HT-29 (cell line): ENCODE data around the gene TMEM245. TPM values are rescaled to one million over a fixed set of nuclear protein-coding genes. Genes with fewer than 3 reads are reported as not detected.
"Not testable (repeated sequence)": the region's sequence is repeated elsewhere in the genome, so short reads cannot be mapped to it uniquely, and the experiment has no call there.

Experiments used
- DNase-seq: peaks from one replicate; pipeline ENCODE4 v3.0.0-alpha.2; 2015; ENCODE audit warnings: low spot score
- small RNA-seq: library from RNA; depleted of rRNA; stranded (forward); fragments of <200 nt; gene quantifications from one replicate; pipeline ENCODE3, GENCODE V24; 2014
- total RNA-seq: library from RNA; depleted of rRNA; stranded (reverse); fragments of >200 nt; shearing (Covaris generic); gene quantifications from 2 replicates; pipeline ENCODE4 v1.2.3, GENCODE V29; 2014; rRNA removed

Gene TMEM245
- total RNA-seq, 1 experiment from 2014 or later = 14.8 TPM

- DNase-seq = no peak
Observed at GRCh38 chr9:108996643-108997042, 123.1 kb downstream of the TMEM245 start.

DNA sequence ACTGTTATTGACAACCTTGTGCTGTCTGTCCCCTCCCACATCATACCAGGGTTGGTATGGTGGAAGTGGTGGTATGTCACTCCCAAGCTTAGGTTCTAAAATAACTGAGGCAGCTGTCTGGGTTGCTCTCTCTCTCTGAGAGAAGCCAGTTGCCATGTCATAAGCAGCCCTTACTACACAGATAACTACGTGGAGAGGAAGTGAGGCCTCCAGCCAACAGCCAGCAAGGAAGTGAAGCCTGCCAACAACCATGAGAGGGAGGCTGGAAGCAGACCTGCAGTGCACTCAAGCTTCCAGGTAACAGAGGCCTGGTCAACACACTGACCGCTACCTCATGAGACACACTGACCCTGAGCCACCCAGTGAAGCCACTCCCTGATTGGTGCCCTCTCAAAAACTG is 125.1 kb downstream of the TMEM245 start:
- DNase-seq = no peak

DNA sequence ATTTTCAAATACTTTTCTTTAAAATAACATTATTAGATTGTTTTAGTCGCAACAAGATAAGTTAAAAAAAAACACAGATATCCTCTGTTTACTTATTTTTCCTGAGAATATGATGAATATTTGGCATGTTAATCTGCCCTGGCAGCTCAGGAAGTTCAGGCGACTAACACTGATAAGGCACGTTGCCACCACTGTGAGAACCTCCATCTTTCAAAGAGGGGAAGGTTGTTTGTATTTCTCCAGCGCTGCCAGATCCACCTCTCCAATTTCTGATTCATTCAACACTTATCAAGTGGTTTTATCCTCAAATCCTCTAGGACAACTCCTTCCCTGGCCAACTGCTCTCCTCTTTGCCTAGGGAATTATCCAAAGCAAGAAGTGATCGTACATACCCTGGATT is 128.3 kb downstream of the TMEM245 start:
- no peak for DNase-seq

DNA sequence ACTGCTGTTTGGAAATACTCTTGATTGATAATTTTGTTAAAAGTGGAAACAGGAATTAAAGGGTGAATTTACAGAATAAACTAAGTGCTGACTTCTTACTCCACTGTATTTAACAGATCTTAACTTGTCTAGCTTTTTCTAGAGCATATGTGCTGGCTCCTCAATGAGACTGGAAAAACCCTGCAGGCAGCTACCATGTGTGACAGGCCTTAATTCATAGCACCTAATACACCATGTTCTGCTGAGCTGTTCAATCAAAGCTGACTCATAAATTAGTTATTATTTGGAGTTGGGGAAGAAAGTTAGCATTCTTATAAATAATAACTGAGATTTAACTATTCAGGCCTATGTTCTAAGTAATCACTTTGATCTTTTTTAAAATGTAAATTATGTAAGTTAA is 135.9 kb downstream of the TMEM245 start:
- DNase-seq = no peak

DNA sequence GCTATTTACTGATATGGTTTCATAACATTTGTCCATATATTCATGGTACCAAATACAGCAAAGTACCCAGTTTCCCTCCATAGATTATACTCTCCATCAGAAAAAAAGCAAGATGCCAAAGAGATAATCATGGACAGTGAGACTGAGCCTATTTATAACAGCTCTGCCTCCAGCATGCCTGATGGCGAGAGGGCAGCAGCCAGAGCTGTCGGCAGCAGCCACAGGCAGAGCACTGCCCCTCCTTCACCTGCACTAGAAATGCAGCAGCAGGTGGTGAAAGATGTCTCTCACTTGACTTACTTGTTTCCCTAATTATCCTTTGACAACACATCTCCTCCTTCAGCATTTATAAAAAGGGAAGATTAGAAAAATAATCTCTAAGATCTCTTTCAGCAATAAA is 138.9 kb downstream of the TMEM245 start:
- DNase-seq = no peak

DNA sequence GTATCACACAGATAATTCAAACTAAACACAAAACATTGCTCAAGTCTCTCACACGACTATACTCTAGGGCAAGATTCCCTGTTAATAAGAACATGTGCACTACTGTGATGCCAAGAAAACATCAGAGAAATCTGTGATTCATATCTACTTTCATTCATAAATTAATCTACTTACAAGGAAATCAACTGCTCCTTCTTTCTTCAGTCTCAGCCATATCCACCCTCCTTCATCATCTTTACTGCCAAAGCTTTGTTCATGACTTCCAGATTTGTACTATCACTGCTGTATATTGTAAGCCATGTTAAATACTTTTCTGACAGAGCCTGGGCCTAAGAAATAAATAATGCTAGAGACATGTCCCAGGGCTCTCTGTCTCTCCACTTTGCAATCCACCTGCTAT is 141.5 kb downstream of the TMEM245 start:
- no peak for DNase-seq

GRCh38 chr9:108973895-108974294 is 145.9 kb downstream of the TMEM245 start:
- DNase-seq = no peak

- no peak for DNase-seq
Observed at GRCh38 chr9:108972626-108973209, 147.0 kb downstream of the TMEM245 start.

GRCh38 chr9:108972186-108972585 is 147.6 kb downstream of the TMEM245 start:
- no peak for DNase-seq

- not testable (repeated sequence) for DNase-seq
Observed at GRCh38 chr9:108971392-108971791, 148.4 kb downstream of the TMEM245 start.

- DNase-seq = no peak
Observed at GRCh38 chr9:108967916-108968315, 151.8 kb downstream of the TMEM245 start.

Small RNA genes within 50 kb of the gene (small RNA-seq; reads per million reads assigned to genes)
- gene MIR32 (not detected), gene RF00019 (not detected)

Other genes starting within 250 kb of the TMEM245 start
- gene ELP1, start 185.8 kb downstream of the TMEM245 start, total RNA-seq = 14.7 and 24.4 TPM in 2 replicates
- gene ABITRAM, start 185.5 kb downstream of the TMEM245 start, total RNA-seq = 4.8 and 9.8 TPM in 2 replicates
- 24.7 and 26.7 TPM in 2 replicates for gene CTNNAL1, start 106.4 kb downstream of the TMEM245 start, total RNA-seq
- not detected in 2 replicates for gene FRRS1L, start 47.3 kb upstream of the TMEM245 start, total RNA-seq
- gene EPB41L4B, start 201.1 kb upstream of the TMEM245 start, total RNA-seq = 8.2 and 10.1 TPM in 2 replicates